Activated CD8-positive, alpha-beta memory T cell treated with anti-CD3 and anti-CD28 coated beads for 24 hours (primary cell): Measurements from ENCODE around the gene BPIFB3.

Experiments
- DNase-seq: peaks from one replicate; pipeline ENCODE4 v3.0.0-alpha.2; 2020

Gene BPIFB3

DNA sequence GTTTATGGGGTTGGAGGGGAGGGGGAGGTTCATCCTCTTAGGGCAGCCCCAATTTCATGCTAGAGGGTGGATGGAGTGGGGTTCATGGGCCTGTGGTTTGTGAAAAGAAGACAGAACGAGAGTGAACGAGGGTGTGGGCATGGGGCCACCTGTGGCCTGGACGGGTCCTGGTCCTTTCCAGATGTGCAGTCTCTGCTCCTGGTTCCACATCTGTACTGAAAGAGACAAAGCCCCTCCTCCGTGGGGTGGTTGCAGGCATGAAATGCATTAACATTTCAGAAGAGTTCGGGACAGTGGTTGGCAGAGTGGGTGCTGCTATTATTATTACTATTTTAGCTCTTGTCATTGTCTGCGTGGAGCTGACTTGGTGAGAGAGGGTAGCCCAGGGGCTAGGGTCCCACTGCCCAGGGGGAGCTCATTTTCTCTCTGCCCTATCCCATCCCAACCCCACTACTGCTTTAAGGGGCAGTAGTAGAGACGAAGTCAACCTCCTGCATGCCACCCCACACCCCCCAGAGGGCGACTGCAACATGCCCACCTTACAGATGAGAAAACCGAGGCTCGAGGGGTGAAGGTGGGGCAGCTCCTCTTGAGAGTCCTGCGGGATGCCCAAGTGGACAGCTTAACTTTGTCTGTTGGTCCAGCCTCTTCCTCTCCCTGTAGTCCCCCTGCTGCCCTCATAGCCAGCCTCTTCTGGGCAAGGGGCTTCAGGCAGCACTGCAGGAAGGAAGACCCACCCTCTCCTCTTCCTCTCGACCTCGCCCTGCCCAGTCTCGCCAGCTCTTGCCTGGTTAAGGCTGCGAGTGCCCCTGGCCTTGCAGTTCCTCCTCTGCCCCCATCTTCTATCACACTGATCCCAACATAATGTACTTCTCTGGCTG is 37.8 kb upstream of the BPIFB3 start:
- no peak for DNase-seq

DNA sequence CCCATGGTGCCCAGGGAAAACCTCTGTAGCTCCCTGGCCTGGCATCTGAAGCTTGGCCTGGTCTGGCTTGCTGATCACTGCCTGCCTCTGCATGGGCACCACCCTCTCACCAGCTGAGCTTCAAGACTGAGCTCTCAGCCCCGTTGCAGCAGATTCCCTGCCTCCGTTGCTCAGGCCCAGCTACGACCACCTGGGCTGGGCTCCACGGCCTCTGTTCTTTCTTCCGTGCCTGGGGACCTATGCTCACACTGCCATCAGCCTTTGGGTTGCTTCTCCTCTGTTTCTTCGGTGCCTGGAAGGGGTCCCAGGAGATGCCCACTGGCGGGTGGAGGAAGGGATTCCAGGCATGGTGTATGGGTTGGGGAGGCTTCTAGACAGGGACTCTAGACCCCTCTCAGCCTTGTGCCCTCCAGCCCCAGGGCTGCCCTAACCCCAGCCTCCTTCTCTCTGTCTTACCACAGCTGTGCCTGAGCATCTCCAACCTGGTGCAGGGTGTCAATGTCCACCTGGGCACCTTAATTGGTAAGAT is 37.1 kb upstream of the BPIFB3 start:
- no peak for DNase-seq

DNA sequence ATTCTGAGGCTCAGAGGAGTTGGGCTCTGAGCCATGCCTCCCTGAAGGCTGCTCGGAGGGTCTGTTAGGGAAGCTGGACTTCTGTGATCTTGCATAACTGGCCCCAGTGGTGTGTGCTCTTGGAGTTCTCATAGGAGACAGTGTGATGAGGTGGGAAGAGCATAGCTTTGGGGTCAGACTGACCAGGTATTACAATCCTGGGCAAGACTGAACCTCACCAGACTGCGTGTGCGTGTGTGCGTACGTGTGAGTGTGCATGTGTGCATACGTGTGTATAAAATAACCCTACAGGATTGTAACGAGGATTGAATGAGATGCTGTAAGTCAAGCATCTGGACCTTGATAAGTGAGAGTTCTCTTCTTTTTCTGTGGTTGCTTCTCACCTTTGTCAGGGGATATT is 36.2 kb upstream of the BPIFB3 start:
- DNase-seq: no peak

DNA sequence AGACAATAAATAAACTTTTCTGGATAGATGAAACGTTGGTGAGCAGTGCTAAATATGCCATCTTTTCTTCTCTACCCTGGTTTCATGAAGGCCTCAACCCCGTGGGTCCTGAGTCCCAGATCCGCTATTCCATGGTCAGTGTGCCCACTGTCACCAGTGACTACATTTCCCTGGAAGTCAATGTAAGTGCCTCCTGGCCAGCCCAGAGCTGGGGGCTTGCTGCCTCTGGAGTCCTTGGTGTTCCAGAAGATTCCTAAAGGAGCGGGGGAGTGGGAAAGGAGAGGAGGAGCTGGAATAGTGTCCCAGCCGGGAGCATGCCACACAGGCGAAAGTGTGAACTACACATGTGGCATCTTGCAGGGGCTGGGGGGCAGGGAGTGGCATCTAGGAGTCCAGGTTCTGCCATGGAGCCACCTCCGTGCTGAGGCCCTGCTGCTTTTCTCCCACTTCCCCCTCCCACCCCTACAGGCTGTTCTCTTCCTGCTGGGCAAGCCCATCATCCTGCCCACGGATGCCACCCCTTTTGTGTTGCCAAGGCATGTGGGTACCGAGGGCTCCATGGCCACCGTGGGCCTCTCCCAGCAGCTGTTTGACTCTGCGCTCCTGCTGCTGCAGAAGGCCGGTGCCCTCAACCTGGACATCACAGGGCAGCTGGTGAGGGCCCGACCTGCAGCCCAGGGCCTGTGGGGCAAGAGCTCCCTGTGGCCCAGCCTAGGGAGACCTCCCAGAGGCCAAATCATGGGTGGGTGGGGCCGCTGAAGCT is 35.4 kb upstream of the BPIFB3 start:
- no peak for DNase-seq

DNA sequence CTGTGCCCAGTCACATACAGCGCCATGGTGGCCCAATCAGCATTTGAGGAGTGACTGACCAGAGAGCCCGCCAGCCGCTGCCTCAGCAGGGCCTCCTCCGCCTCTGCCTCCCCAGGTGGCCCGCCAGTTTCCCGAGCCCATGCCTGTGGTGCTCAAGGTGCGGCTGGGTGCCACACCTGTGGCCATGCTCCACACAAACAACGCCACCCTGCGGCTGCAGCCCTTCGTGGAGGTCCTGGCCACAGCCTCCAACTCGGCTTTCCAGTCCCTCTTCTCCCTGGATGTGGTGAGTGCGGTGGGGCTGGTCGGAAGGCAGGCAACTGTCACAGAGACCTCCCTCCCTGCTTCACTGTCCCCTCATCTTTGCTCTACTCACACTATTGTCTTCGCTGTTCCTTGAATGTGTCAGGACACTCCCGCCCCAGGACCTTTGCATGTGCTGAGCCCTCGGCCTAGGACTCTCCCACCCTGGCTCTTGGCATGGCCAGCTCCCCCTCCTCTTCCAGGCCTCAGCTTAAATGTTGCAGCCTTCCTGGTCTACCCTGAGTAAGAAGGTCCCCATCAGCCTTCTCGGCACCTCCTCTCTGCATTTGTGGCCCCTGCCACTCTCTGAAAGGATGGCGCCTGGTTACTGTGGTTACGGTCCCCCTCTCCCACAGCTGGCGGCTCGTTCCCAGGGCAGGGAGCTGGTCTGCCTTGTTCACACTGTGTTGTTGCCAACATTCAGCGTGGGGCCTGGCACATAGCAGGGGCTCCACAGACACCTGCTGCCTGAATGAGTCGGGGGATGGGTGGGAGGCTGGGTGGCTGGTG is 34.0 kb upstream of the BPIFB3 start:
- DNase-seq: no peak

DNA sequence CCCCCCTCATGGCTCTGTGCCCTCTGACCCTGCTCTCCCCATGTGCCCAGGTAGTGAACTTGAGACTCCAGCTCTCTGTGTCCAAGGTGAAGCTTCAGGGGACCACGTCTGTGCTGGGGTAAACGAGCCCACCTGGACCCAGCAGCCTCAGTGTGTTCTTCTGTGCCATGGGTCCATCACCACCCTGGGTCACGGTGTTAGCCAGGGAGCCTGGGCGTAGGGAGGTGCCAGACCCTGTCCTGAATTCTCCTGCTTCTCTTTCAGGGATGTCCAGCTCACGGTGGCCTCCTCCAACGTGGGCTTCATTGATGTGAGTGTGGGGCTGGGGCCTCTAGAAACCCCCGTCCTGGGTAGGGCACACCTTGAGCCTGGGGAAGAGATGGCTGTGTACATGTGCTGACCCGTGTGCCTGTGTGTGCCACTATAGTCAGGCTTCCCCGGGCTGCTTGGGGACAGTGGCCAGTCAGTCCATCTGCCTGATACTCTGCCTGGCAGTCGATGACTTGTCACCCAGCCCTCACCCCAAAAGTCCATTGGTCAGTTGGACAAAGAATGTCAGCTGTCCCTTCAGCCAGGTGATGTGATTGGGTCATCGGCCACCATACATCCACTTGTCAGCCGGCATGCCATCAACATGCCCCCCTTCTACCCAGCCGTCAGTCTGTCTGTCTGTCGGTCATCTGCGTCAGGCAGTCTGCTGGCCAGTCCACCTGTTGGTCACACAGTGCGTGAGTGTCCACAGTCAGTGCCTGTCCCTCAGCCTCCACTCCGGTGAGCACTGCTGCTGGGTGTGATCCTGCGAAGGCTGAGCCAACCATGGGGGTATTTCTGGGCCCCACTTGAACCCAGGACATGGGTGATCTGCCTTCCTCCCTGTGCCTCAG is 33.2 kb upstream of the BPIFB3 start:
- no peak for DNase-seq

DNA sequence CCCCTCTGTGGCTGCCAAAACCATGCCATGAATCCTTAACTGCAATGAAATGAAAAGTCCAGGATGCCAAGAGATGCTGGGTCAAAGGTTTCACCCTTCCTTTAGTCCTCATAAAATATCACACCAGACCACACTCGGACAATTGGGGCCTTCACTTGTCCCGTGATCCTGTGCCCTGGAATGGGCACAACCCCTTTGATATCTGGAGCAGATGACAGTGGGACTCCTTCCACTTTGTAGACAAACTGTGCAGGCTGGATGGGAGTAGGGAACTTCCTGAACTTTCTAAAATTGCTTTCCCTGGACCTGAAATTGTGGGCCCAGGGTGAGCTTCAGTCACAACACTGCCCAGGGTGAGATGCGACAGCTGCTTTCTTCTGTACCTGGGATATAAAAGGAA is 31.8 kb upstream of the BPIFB3 start:
- no peak for DNase-seq

DNA sequence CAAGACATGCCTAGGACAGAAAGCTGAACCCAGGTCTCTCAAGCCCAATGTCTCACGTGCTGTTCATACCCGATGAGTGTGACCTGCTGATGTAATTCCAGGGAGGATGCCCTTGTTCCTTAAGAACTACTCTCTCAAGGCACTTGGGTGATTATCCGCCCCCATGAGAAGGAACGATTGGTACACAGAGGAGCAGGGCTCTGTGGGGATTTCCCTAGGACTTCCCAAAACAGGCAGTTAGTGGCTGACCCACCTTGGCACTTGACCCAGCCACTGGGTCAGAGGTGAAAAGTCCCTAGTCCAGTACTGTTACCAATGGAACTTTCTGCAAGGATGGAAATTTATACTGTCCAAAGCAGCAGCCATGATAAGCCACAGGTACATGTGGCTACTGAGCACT is 31.4 kb upstream of the BPIFB3 start:
- DNase-seq: no peak

DNA sequence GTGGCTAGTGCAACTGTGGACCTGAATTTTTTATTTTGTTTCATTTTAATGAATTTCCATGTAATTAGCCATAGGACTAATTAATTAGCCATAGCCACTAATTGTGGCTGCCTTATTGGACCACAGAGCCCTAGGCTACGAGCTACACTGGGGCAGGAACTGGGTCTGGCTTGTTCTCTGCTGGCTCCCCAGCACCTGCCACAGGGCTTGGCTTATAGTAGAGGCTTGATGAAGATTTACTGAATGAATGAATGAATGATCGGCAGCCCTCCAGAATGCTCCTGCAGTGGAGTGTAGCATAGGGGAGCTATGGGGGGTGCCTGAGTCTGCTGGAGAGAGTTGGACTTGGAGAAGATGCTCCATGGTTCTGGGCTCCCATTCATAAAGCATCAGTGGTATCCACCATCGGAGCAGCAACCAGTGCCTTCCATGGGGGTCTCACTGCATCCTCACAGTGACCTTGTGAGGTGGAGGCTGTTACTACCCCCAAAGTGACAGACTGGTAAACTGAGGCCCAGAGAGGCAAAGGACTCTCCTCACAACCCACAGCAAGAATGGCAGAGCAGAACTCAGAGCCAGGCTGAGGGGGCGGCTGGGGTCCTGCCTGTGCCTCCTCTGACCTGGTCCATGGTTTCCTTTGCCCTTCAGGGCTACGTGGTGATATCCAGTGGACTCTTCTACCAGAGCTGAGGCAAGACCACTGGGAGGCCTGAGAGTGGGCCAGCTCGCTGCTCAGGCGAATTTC is 30.8 kb upstream of the BPIFB3 start:
- DNase-seq: no peak

DNA sequence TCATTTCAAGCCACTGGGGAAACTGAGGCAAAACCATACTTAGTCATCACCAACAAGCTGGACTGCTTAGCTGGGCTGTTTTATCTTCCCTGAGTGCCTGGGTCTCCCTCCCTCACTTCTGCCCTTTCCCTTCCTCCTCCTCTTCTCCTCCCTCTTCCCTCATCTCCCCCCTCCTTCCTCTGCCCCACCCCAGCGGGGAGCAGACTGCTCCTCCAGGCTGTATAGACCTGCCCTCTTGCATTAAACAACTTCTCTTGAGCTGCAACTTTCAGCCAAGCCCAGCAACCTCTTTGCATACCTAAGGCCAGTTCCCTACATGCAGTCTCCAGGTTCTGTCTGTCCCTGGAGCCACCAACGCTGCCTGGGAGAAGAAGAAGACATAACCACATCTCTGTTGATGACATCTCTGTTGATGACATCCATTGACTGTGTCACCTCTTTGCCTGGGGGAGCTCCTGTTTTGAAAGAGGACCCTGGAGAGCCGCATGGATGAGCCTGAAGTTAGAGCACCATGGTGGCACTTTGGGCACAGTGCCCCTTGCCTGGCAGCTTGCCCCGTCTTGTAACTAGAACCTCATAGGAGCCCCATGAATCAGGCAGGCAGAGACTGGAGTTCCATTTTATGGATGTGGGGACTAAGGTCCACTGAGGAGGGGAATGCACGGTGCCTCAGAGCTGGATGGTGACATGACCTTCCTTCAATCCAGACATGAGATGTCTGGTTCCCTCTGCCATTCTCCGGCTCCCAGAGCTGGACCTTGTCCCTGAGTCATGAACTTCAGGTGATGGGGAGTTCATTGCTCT is 30.1 kb upstream of the BPIFB3 start:
- DNase-seq: no peak

DNA sequence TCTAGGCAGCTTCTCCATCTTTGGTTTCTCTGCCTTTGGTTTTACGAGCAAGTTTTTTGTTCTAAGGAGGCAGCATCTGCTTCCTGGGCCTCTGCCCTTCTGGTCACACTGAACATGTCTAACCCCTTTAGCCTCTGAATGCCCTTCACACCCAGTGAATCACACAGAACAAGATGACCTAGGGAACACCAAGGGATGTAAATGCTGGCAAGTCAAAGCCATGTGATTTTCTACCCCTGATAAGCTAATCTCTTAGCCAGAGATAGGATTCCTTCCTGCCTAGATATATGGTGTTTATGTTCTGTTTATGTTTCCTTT is 29.5 kb upstream of the BPIFB3 start:
- no peak for DNase-seq

DNA sequence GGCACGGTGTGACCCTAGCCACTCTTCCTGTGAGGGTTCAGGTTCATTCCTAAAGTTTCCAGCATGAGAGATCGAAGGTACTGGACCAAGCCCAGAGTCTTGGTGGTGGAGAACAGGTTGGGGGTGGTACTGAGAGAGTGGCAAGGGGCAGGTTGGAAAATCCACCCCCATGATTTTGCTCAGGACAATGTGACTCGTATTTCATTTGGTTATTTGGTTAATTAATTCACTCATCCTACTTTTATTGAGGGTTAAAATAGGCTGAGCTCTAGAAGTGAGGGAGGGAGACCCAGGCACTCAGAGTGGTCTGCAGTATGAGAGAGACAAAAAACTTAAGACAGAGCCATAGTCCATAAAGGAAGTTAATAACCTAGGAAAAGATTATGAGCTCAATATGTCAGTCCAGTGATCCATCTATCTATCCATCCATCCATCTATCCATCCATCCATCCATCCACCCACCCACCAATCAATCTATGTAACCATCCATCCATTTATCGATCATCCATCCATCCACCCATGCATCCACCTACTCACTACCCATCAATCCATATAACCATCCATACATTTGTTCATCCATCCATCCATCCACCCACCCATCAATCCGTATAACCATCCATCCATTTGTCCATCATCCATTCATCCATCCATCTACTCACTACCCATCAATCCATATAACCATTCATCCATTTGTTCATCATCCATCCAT is 28.9 kb upstream of the BPIFB3 start:
- DNase-seq: no peak

DNA sequence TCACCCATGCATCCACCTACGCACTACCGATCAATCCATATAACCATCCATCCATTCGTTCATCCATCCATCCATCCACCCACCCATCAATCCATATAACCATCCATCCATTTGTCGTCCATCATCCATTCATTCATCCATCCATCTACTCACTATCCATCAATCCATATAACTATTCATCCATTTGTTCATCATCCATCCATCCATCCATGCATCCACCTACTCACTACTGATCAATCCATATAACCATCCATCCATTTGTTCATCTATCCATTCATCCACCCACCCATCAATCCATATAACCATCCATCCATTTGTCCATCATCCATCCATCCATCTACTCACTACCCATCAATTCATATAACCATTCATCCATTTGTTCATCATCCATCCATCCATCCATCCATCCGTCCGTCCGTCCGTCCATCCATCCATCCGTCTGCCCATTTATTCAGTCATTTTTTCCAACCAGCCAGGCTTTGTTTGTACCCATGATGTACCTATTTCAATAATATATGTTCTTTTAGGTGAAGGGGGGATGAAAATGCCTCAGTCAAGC is 28.3 kb upstream of the BPIFB3 start:
- DNase-seq: no peak

DNA sequence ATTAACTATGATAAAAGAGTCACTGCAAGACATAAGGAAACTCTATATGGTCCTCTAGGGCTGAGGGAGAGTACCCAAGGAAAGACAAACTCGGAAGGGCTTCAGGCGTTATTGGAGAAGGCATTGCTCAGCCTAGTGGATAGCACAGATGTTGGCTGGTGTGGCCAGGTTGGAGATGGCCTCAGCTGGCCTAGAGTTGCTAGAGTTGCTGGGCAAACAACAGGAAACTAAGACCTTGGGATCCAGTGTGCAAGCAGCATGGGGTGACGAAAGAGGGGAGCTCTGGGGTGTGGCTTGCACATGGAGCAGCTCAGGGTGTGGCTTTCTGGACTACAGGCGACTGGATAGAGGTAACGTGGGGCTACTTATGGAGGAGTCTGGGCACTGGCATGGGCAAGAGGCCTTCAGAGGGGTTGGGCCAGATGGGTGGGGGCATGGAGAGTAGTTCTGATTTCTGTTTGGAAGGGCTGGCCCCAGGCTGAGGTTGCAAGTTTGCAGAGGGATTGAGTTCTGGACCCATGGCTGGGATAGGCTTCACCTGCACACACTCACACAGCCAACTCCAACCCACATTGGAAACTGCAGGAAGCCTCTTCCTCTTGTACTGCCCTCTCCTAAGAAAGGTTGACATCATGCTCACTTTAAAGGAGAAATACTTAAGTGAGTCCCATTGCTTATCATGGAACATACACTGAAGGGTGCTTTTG is 27.5 kb upstream of the BPIFB3 start:
- no peak for DNase-seq

DNA sequence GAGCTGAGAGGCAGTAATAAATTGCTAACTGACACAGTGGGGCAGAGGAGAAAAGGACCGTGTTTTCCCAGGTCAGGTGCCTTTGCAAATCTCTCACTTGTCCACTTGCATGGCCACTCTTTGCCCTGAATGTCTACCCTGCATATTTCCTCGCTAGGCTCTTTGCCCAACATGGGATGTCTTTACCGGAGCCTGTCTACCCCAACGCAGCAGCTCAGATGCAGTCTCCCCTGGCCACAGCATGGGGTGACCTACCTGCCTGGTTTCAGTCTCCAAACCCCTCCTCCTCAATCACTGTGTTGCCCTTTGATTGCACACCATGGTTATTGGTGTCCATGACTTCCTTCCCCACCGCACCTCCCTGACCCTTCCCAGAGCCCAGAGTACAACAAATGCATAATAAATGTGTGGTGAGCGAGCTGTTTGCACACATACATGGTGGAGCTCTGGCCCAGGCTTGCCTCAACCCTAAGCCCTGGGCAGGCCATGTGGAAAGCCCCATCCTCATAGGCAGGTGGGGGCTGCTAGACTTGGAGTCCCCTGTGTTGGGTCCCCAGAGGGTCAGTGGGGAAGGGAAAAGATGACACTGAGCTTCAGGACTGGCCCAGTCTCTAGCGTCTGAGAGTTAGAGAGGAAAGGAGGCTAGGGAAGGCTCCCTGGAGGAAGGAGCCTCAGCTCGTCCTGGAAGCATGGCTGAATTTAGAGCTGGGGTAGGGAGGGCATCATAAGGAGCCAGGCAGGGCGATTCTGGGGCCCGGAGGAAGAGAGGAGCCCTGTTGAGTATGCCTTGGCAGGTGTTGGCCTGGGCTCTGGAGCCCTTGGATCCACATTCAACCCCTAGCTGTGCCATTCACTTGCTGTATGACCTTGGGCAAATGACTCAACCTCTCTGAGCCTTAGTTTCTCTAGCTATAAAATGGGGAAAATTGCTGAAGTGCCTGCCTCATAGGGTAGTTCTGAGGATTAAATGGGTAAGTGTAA is 26.6 kb upstream of the BPIFB3 start:
- no peak for DNase-seq

DNA sequence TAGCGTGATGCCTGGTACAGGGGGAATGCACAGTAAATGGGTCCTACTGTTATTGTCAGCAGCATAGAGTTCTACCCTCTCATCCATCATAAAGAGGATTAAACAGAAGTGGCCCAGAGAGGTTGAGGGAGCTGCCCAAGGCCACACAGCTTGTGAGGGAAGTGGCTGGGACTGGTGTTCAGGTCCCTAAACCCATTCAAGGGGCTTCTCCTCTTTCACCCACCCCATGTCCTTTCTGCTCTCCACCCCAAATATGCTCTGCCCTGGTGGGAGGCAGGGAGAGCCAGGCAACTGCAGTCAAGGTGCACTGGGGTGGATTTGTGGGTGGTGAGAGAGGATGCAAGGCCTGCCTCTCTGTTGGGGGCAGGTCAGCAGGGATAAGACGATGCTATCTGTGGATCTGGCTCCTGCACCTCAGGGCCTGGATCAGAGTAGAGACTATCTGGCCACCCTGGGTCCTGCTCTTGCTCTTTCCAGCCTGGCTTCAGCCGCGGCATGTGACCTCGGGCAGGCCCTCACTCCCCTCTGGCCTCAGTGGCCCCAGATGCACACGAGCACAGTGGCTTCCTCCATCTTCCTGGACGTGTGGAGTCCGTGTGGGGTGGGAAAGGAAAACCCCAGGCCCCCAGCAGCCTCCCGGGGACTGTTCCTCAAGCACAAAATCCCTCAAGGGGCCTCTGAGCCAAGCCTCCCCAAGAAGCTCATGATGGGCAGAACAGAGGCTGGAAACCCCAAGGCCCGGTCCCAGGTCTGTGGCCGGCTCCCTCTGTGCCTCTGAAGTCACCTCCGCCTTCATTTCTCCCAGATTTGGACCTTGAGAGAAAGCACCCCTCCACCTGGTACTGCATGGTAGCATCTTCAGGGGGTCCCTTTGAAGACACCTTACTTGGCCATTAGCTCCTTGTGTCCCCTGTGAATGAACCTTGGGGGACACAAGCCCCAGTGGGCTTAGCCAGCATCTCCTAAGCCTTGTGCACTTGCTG is 25.6 kb upstream of the BPIFB3 start:
- DNase-seq: no peak
